Measurements from ENCODE around the gene SLC25A52. TPM values are rescaled to one million over a fixed set of nuclear protein-coding genes. Genes with fewer than 3 reads are reported as not detected.

Gene SLC25A52
- total and polyA plus RNA-seq, 4 experiments from 2014 or later = not detected

- ChIA-PET POLR2A (ENCODE audit: partially characterized antibody) (no interaction called here), CTCF (ENCODE audit: partially characterized antibody) (interaction anchor here (0.7 kb wide), 1 partner anchor 155 kb away, joined by 5 read pairs; no protein-coding TSS in a partner anchor)
- intact Hi-C loops (cut with micrococcal nuclease) = no loop called here
- no peaks in the 10 kb centered on the region for H3K36me3 ChIP-seq (ENCODE audit: insufficient read depth, low read length)
- no peak for DNase-seq
- H3K27me3 Mint-ChIP-seq = peaks cover 1 to 4% of the 10 kb centered on the region in 2 donors
- H3K9me3 Mint-ChIP-seq = peaks cover 0 to 14% (median 7%) of the 10 kb centered on the region in 8 donors
- H3K27me3 ChIP-seq (ENCODE audit: insufficient read depth, low read length) = no peaks in the 10 kb centered on the region
- no peak overlapping the region for H3K4me3 Mint-ChIP-seq
- no peaks in the 10 kb centered on the region for H3K4me1 ChIP-seq (ENCODE audit: insufficient read depth, low read length)
- H3K36me3 Mint-ChIP-seq = peaks cover 0 to 4% of the 10 kb centered on the region in 2 donors
- H3K9me3 ChIP-seq (ENCODE audit: control insufficient read depth in 1 of 2, low read length in 2 of 2) = no peaks in the 10 kb centered on the region
- no peak overlapping the region for H3K27ac ChIP-seq (ENCODE audit: low read depth, low read length)
- no peak overlapping the region for H3K4me3 ChIP-seq (ENCODE audit: low read length in 2 of 2)
- no peaks in the 10 kb centered on the region for H3K4me1 Mint-ChIP-seq
- no peak overlapping the region for H3K27ac Mint-ChIP-seq
These were observed 42.3 kb downstream of the SLC25A52 start for GRCh38 chr18:31718386-31718785.

- POLR2A ChIA-PET (ENCODE audit: partially characterized antibody) = no interaction called here
- Mint-ChIP-seq H3K27me3 (peaks cover 0 to 1% of the 10 kb centered on the region in 2 donors), H3K27ac (no peak overlapping the region), H3K4me3 (no peak overlapping the region), H3K36me3 (peaks cover 0 to 4% of the 10 kb centered on the region in 2 donors), H3K4me1 (no peaks in the 10 kb centered on the region), H3K9me3 (peaks cover 0 to 14% (median 7%) of the 10 kb centered on the region in 8 donors)
- Histone ChIP-seq H3K4me3 (ENCODE audit: low read length in 2 of 2) (no peak overlapping the region), H3K36me3 (ENCODE audit: insufficient read depth, low read length) (no peaks in the 10 kb centered on the region), H3K4me1 (ENCODE audit: insufficient read depth, low read length) (no peaks in the 10 kb centered on the region), H3K27ac (ENCODE audit: low read depth, low read length) (no peak overlapping the region), H3K27me3 (ENCODE audit: insufficient read depth, low read length) (no peaks in the 10 kb centered on the region), H3K9me3 (ENCODE audit: control insufficient read depth in 1 of 2, low read length in 2 of 2) (no peaks in the 10 kb centered on the region)
- DNase-seq = no peak
- intact Hi-C loops (cut with micrococcal nuclease) = no loop called here
- CTCF ChIA-PET (ENCODE audit: partially characterized antibody) = interaction anchor here (1.6 kb wide), 1 partner anchor 9 kb away, joined by 3 read pairs; no protein-coding TSS in a partner anchor
These were observed 44.3 kb downstream of the SLC25A52 start for GRCh38 chr18:31716362-31716761.

GRCh38 chr18:31711365-31712172, 49.1 kb downstream of the SLC25A52 start:
- Mint-ChIP-seq H3K36me3 (no peaks in the 10 kb centered on the region), H3K9me3 (peaks cover 0 to 1% (median 0%) of the 10 kb centered on the region in 8 donors), H3K27ac (no peak overlapping the region), H3K4me3 (no peak overlapping the region), H3K4me1 (no peaks in the 10 kb centered on the region), H3K27me3 (peaks cover 0 to 2% of the 10 kb centered on the region in 2 donors)
- intact Hi-C loops (cut with micrococcal nuclease) = no loop called here
- no peak for DNase-seq
- CTCF ChIA-PET (ENCODE audit: partially characterized antibody) = no interaction called here
- Histone ChIP-seq H3K27ac (ENCODE audit: low read depth, low read length) (no peak overlapping the region), H3K36me3 (ENCODE audit: insufficient read depth, low read length) (no peaks in the 10 kb centered on the region), H3K9me3 (ENCODE audit: control insufficient read depth in 1 of 2, low read length in 2 of 2) (no peaks in the 10 kb centered on the region), H3K4me1 (ENCODE audit: insufficient read depth, low read length) (no peaks in the 10 kb centered on the region), H3K27me3 (ENCODE audit: insufficient read depth, low read length) (no peaks in the 10 kb centered on the region), H3K4me3 (ENCODE audit: low read length in 2 of 2) (no peak overlapping the region)
- POLR2A ChIA-PET (ENCODE audit: partially characterized antibody) = no interaction called here

GRCh38 chr18:31710826-31711225, 49.9 kb downstream of the SLC25A52 start:
- H3K27ac Mint-ChIP-seq = no peak overlapping the region
- POLR2A ChIA-PET (ENCODE audit: partially characterized antibody) = no interaction called here
- intact Hi-C loops (cut with micrococcal nuclease) = no loop called here

More at GRCh38 chr18:31710826-31711225, 49.9 kb downstream of the SLC25A52 start:
- H3K4me3 Mint-ChIP-seq = no peak overlapping the region
- peaks cover 0 to 1% of the 10 kb centered on the region in 2 donors for H3K27me3 Mint-ChIP-seq
- Histone ChIP-seq H3K27ac (ENCODE audit: low read depth, low read length) (no peak overlapping the region), H3K27me3 (ENCODE audit: insufficient read depth, low read length) (no peaks in the 10 kb centered on the region), H3K4me1 (ENCODE audit: insufficient read depth, low read length) (no peaks in the 10 kb centered on the region), H3K9me3 (ENCODE audit: control insufficient read depth in 1 of 2, low read length in 2 of 2) (no peaks in the 10 kb centered on the region), H3K4me3 (ENCODE audit: low read length in 2 of 2) (no peak overlapping the region), H3K36me3 (ENCODE audit: insufficient read depth, low read length) (no peaks in the 10 kb centered on the region)
- no peaks in the 10 kb centered on the region for H3K4me1 Mint-ChIP-seq
- H3K9me3 Mint-ChIP-seq = peaks cover 0 to 1% (median 0%) of the 10 kb centered on the region in 8 donors
- CTCF ChIA-PET (ENCODE audit: partially characterized antibody) = no interaction called here
- H3K36me3 Mint-ChIP-seq = no peaks in the 10 kb centered on the region
- DNase-seq = no peak

Other genes with a start within 250 kb of the SLC25A52 start
- not detected for gene TTR, start 169.0 kb downstream of the SLC25A52 start, total RNA-seq
- not detected for gene TTR, start 169.0 kb downstream of the SLC25A52 start, polyA plus RNA-seq
- gene B4GALT6, start 76.3 kb downstream of the SLC25A52 start, total RNA-seq = under 1 TPM; 0.67 to 0.94 TPM
- not detected for gene B4GALT6, start 76.3 kb downstream of the SLC25A52 start, polyA plus RNA-seq
- 10 to 100 TPM; 59.4 to 66.3 TPM for gene TRAPPC8, start 182.2 kb upstream of the SLC25A52 start, total RNA-seq
- 10 to 100 TPM; 15.3 to 27.6 TPM for gene TRAPPC8, start 182.2 kb upstream of the SLC25A52 start, polyA plus RNA-seq